Subcutaneous adipose tissue (tissue), 4 donors: ENCODE data around the gene CANX. TPM values are rescaled to one million over a fixed set of nuclear protein-coding genes. Genes with fewer than 3 reads are reported as not detected.

Experiments
- total RNA-seq, 4 donors: library from RNA; depleted of rRNA; stranded (reverse); fragments of >200 nt; gene quantifications; one replicate each; pipeline ENCODE4 v1.1.0, GENCODE V29; 2016
- TF ChIP-seq, protein P1 (sequence below): fragments of 450-650 bp; IDR thresholded peaks from one replicate; pipeline ENCODE4 v1.5.1; 2016; ENCODE audit warnings: low read depth, mild to moderate bottlenecking, control low read depth, antibody characterized with exemption, moderate library complexity

Gene CANX
- total RNA-seq, 4 donors from 2014 or later = 304 to 430 (median 379) TPM

DNA sequence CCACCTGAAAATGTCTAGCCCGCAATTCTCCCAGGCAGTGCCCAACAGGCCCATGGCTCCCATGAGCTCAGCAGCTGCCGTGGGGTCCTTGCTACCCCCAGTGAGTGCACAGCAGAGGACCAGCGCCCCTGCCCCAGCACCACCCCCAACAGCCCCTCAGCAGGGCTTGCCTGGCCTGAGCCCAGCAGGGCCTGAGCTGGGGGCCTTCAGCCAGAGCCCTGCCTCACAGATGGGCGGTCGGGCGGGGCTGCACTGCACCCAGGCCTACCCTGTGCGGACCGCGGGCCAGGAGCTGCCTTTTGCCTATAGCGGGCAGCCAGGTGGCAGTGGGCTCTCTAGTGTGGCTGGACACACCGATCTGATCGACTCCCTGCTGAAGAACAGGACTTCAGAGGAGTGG lies 75.7 kb downstream of the CANX start:
- TF ChIP-seq, protein P1, sequence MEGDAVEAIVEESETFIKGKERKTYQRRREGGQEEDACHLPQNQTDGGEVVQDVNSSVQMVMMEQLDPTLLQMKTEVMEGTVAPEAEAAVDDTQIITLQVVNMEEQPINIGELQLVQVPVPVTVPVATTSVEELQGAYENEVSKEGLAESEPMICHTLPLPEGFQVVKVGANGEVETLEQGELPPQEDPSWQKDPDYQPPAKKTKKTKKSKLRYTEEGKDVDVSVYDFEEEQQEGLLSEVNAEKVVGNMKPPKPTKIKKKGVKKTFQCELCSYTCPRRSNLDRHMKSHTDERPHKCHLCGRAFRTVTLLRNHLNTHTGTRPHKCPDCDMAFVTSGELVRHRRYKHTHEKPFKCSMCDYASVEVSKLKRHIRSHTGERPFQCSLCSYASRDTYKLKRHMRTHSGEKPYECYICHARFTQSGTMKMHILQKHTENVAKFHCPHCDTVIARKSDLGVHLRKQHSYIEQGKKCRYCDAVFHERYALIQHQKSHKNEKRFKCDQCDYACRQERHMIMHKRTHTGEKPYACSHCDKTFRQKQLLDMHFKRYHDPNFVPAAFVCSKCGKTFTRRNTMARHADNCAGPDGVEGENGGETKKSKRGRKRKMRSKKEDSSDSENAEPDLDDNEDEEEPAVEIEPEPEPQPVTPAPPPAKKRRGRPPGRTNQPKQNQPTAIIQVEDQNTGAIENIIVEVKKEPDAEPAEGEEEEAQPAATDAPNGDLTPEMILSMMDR = no peak

DNA sequence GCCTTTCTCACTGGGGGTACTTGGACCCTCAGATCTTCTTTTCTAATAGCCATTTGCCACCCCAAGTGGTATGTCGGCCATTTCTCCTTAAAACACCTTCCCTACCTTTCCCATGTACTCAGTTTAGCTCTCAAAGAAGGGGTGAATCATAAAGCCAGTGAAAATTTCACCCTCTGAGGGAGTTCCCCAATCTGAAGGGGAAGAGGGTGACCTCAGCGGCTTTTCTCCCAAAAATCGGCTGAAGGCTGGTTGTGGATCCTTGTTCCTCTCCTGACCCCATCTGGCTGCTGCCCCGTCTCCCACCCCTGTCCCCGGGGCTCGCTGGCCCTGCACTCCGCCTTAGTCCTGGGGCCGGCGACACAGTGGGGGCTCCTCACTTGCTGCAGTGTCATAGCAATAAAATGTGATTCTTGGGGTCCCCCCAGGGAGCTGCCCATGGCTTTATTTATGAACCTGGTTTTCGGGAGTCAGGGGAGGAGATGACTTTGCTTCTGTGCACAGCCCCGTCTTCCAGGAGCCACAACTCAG lies 77.7 kb downstream of the CANX start:
- TF ChIP-seq, protein P1 = no peak

DNA sequence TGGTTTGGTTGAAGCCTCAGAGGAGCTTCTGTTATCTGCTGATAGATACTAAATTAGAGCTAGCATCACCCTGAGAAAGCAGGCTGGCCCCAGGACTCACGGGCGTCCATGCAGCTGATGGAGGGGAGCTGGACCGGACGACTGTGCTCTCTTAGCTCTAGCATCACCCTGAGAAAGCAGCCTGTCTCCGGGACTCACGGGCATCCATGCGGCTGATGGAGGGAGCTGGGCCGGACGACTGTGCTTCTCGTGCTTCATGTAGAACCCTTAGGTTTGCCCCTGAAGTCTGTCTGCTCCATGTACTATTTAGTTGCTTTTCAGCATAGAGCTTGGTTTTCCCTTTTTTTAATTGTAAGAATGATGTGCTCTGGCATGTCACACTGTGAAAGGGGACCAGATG lies 78.7 kb downstream of the CANX start:
- TF ChIP-seq, protein P1 = no peak

DNA sequence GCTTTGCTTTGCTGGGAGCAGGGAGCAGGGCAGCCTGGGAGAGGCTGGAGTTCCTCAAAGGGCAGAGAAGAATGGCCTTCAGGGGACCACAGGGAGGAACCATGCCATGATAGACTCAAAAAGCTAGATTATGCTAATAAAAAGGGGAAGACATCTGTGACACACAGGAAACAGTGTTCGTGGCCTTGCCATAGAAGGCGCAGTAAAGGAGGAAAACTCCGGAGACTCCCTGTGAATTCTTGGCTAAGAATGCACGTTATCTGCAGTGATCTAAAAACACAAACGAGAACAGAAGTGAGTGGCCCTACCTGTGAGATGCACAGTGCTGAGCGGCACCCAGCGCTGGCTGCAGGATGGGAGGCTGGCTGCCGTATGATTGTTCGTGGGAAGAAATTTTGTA lies 79.1 kb downstream of the CANX start:
- TF ChIP-seq, protein P1 = no peak

DNA sequence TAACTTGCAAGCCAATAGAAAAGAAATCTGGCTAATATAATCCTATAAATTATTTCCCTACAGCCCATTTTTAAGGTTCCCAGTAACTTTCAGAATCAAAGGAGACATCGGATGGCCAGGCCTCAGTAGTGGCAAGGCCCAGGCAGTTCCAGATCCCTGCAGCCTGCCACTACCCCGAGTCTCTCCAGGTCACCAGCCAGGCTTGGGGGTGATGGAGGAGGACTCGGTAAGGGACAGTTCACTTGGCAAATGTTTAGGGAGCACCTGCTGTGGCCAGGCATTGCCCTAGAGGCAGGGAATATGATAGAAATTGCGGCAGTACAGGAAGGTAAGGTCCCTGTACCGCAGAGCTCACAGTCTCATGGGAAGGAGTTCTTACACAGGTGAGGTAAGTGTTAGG lies 79.8 kb downstream of the CANX start:
- TF ChIP-seq, protein P1 = no peak

DNA sequence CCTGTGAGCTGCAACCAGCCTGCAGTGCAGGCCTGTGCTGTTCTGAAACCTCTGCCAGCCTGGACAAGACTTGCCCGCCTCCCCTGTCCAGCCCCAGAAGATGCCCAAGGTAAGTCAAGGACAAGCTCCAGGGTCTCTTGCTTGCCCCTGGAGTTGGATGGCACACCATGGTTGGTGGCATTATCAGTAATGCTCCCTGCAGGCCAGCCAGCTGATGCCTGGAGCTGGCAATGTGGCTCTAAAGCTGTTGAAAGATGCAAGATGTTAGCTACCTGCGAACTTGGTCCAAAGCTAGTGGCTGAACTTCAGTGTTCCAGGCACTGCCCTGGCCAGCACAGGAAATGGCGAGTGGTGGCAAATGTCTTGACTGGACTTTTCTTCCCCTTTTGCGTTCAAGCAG lies 81.1 kb downstream of the CANX start:
- TF ChIP-seq, protein P1 = no peak

DNA sequence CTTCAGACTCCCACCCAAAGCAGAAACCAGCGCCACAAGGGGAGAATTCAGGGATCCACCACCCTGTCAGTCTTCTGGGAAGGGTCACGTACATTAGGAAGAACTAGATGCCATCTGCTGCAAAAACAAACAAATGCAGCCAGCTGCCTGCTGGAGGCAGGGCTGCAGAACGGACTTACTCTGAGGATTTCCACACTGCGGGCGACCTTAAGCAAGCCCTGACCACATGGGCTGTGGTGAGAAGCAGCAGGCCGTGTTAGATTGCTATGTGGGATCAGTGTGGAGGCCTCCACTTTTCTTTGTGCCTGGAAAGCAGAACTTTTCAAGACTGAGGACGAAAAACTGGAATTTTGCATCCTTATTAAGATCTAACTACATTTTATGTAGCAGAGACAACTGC lies 81.6 kb downstream of the CANX start:
- TF ChIP-seq, protein P1 = no peak

Other genes starting within 250 kb of the CANX start
- 10 to 100 TPM; 42.2 to 63.0 (median 55.8) TPM for gene RUFY1, start 148.4 kb upstream of the CANX start, total RNA-seq
- gene HNRNPH1, start 75.3 kb upstream of the CANX start, total RNA-seq = 100 to 1,000 TPM; 447 to 493 (median 473) TPM
- not detected for gene CBY3, start 17.9 kb upstream of the CANX start, total RNA-seq
- gene MAML1, start 33.9 kb downstream of the CANX start, total RNA-seq = 10 to 100 TPM; 16.0 to 22.4 (median 18.6) TPM
- gene LTC4S, start 95.0 kb downstream of the CANX start, total RNA-seq = 1 to 10 TPM in 3 of 4 donors, not detected in 1; 2.7 to 8.8 (median 7.0) TPM
- 100 to 1,000 TPM in 1 of 4 donors, 10 to 100 TPM in 3; 47.9 to 101 (median 84.2) TPM for gene MGAT4B, start 107.9 kb downstream of the CANX start, total RNA-seq
- 100 to 1,000 TPM; 416 to 877 (median 516) TPM for gene SQSTM1, start 121.9 kb downstream of the CANX start, total RNA-seq
- gene MRNIP, start 159.8 kb downstream of the CANX start, total RNA-seq = 10 to 100 TPM; 14.5 to 46.0 (median 31.0) TPM
- 100 to 1,000 TPM in 3 of 4 donors, 10 to 100 TPM in 1; 87.6 to 142 (median 122) TPM for gene TBC1D9B, start 208.9 kb downstream of the CANX start, total RNA-seq